C4-2B (cell line): ENCODE data around the gene ATCAY.

ENCODE experiments used
- CTCF ChIP-seq: fragments of 450-650 bp; conservative IDR thresholded peaks from 2 replicates; pipeline ENCODE4 v1.5.1; 2017; ENCODE audit warnings: mild to moderate bottlenecking
- ZFX ChIP-seq: fragments of 450-650 bp; IDR thresholded peaks from 2 replicates; pipeline ENCODE4 v1.6.1; 2017

- TF ChIP-seq CTCF (no peak), ZFX (no peak)
Observed at GRCh38 chr19:3970313-3970807, 89.9 kb downstream of the ATCAY start.
